GM19468 (cell line): ENCODE measurements around the gene AGBL1.

Experiments used
- ATAC-seq: cut with Tn5 transposase; IDR thresholded peaks from one replicate; pipeline ENCODE4 v1.9.1; 2021; ENCODE audit warnings: mild to moderate bottlenecking, moderate library complexity, moderate number of reproducible peaks; ENCODE audit not compliant: unreplicated experiment; ENCODE audit errors: extremely low read depth

Gene AGBL1

DNA sequence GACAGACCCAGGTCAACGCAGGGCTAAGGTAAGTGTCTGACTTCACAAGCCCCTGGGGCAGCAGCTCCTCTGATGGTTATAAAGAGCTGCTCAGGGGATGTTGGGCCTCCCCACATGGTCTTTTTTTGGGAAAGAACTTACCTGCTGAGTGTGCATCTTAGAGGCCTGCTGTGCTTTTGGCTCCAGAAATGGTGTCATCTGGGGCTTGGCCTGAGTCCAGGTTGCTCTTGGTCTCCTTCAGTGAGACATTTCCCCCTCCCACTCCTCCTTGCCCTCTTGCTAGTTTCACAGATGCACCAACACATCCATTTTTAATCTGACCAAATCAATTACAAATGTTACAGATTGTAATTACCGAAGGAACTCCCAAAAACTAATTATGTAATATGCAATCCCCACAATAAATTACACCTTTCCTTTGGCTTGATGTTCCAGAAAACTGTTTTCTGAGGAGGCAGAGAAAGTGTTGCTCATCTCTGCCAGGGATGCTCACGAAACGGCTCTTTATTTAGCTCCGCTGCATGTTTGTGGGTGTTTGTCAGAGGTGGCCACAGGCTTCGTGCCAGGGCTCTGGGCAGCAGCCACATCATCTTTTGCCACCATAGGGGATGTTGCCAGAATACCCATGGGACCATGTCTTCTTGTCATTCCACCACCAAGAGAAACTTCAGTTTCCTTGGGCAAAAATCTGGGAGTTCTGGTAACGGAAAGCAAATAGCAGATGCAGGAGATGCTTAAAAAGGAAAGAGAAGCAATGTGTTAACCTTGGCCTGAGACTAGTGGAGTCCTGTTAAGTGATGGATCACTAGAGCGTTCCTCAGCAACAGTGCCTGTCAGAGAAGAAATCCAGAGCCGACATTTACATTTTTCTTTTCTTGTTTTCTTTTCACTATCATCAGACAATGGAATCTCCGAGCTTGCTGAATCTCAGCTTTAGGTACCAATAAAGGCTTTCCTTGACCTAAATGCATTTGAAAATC lies 799.9 kb downstream of the AGBL1 start:
- ATAC-seq = no peak

DNA sequence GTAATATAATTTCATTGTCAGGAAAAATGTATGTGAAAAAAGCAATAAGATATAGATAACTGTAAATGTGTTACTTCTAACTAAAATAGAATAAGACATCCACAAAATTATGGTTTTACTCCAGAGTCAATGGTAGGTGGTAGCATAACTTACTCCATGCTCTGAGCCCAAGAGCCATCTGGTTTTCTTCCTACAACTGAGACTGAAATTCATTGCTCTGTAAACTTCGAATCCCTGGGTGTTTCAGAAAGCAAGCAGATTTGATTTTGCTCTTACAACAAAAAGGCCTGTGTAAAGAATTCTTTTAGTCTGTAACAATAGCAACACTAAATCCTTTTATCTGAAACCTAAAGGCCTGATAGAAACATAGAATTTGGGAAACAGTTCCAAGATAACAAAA lies 805.9 kb downstream of the AGBL1 start:
- no peak for ATAC-seq

DNA sequence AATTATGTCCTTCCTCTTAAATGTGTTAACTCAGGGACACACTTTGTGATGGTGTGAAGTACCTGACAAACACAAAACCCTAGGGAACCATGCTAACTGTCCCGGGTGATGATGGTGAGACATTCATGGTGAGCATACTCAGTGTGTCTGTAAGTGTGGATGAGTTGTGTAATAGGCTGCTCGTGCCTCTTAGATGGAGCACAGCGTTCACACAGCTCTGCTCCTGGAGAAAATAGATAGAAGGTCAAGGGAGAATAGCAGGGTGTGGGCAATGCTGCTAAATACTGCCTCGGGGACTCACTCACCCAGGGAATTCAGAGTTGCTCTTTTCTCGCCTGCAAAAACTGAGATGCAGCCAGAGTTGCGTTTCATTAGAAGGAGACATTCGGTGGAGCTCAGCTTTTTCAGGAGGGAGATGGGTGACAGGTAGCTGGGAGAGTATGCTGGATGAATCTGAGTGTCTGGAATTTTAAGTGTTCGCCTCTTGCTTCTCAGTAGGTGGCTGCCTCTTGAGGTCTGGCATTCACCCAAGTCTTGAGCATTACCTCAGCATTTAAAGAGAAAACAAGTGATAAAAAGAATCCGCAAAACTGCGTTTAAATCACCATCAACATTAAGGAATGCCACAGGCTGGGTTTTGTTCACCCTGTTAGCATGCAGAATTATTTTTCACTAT lies 813.2 kb downstream of the AGBL1 start:
- no peak for ATAC-seq

DNA sequence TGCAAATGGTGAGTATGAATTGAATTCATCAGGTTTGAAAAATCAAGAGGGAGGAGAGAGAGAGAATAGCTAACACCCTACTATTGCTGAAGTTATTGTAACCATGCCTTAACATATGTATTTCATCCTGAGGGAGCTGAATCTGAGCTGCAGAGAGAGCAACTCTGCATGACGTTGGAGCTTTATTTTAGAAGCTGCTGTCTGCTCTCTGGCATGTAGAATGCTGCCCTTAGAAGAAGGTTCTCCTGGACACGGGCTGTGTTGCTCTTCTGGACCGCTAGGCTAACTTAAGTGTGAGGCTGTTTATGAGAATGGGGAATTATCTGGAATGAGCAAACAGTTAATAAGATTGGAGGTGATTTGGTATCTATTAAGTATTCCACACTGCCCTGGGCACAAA lies 814.6 kb downstream of the AGBL1 start:
- no peak for ATAC-seq

DNA sequence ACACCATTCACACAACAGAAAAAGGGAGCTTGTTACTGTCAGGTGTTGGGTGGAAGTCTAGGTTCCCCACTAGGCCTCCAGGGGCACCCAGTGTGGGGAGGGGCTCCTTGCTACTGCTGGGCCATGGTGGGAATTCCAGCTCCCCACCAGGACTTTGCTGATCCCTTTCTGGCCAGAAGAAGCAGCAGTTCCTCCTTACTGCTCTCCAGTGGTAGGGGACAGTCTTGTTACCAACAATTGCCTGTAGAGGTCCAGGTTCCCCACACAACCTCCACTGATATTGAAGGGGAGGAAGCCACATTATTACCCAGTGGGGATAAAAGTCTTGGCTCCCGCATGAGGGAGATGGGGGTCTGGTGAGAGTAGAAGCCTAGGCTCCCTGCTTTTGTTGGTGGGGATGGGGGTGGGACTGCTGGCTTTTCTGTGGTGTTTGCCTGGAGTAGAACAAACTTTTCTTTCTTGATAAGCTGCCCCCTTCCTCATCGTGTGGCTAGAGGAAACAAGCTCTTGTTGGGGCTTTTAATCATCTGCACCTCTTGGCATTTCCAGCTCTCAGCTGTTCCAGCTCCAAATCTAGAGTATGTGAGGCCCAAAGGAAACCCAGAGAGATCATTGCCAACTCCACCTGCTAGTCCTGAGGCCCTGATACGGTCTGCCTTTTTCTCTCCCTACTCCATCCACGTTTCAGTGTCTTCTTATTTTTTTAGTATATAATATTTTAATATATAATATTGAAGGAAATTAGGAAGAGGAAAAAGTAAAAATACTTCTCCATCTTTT lies 824.2 kb downstream of the AGBL1 start:
- no peak for ATAC-seq

DNA sequence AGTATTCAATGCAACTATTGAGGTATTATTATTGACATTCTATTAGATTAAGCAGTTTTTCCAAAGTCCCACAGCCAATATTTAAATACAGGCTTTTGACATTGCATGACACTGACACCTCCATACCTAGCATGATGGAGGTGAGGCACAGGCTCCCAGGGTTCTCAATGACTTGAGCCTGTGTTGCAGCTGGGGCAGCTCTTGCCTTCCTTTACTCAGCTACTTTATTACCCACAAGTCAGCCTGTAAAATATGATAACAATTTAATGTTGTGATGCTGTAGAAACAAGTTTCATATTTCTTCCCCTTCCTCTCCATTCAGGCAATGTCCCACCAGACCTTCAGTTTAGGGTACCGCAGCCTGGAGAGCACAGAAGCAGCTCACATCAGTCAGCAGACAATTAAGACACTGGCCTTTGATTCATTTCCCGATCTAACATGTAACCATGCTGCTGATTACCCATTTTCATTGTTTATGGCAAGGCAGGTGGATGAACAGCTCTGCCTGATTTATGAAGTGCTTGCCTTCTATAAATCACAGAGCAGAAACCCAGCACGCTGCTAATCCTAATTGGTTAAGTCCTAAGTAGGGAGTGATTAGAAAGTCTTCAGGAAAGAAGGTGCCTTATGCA lies 826.1 kb downstream of the AGBL1 start:
- no peak for ATAC-seq

DNA sequence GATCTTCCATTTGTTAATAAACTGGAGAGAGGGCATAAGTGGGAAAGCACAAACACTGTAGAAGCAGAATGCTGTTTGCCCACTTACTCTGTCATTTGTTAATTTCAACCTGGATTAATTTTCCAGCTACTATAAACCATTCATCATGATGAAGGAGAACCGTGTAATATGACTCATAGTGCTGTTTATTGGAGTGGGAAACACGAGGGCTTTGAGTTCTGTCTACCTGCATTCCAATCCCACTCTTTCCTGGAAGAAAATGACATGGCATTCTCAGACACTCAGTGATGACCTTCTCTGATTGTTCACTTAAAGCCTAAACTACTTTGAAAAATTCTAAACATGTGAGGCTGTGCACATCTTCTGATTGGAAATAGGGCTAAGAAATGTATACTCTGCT lies 826.7 kb downstream of the AGBL1 start:
- no peak for ATAC-seq

DNA sequence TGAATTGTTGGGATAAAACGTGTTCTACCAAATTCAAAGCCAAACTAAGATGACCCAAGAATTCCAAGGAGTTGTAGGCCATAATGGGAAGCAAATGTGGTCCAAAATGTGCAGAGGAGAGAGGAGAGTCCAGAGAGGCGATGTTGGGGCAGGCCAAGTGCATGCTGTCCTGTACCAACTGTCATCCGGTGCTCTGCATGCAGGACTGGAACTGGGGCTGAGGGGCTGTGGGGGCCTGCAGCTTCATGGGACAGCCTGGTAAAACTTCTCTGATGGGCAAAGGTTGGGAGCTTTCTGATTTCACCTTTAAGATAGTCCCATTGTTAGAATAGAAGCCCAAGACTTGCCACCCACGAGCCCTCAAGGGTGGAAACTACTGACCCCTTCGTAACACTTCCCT lies 831.4 kb downstream of the AGBL1 start:
- no peak for ATAC-seq

DNA sequence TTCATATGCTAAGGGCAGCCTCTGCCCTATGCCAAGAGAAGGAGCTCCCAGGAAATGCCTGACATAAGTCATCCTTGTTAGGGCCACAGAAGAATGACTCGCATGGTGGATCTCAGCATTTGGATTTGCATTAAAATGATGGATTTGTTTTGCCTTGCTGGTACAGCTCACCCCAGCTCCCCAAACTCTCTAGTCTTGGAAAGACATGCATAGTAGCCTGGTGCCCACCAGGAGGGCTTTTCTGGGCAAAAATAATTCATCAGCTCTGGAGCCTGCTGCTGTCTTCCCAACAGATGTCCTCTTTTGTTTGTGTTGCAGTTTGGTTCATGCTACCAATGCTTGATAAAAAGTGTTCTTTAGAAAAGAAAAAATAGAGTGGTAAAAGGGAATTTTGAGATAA lies 833.0 kb downstream of the AGBL1 start:
- ATAC-seq = no peak

DNA sequence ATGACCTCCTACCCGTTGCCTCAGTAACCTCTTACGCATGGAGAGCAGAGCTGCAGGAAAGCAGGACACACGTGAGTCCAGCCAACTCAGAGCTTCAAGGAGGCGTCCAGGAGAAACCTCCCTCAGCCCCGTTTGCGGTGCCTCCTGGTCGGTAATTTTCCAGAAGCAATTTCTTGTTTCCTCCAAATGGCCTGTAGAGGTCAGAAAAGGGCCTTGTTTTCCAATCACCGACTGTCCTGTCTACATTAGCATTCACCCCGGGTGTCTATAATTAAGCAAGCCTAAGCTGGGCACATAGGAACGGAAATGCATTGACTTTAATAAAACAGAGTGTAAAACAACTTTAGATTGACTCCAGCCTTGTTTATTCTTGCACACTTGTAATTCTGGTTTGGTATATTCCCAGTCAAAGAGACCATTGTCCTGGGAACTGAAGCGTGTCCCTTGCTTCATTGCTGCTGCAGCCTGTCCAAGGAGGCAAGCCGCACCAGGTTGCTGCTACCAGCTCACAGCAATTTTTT lies 836.2 kb downstream of the AGBL1 start:
- ATAC-seq = no peak

DNA sequence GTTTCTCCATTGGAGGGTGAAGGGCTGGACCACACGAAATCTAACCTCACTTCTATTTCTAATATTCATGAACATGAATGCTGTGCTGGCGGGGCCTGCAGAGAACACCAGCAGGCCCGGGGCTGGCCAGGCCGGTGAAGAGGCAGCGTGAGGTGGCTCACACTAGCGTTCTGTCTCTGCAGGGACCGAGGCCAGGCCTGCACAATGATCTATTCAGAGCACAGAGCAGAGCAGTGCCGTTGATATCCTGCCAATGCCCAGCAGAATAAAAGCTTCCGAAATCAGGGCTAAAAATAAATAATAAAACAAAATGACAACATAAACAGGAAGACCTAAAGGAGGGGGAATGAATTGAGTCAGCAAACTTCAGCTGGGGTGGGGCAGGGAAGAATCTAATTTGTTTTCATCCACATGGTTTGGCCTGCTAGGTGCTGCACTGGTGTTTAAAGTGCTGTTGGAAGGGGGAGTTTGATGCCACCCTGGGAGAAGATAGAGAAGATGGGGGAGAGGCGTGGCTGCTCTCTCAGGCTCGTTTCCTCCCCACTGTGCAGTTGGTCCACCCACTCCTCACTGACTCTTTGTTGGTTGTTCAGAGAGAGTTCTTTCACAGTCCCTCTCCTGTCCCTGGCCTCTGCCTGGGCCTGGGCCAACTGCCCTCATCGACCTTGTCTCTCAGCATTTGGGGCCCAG lies 837.1 kb downstream of the AGBL1 start:
- no peak for ATAC-seq

DNA sequence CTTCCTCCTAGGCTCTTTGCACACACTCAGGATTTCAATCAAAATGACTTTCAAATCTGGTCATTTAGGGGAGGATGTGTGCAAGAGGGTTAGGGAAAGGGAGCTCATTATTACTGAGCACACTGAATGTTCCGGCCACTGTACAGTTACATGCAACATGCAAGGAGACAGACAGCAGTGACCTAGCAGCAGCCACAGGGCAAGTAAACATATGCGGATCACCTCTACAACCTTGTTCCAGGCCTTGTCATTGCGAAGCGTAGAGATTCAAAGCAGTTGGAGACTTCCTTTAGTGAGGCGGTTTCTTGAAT lies 837.6 kb downstream of the AGBL1 start:
- no peak for ATAC-seq

DNA sequence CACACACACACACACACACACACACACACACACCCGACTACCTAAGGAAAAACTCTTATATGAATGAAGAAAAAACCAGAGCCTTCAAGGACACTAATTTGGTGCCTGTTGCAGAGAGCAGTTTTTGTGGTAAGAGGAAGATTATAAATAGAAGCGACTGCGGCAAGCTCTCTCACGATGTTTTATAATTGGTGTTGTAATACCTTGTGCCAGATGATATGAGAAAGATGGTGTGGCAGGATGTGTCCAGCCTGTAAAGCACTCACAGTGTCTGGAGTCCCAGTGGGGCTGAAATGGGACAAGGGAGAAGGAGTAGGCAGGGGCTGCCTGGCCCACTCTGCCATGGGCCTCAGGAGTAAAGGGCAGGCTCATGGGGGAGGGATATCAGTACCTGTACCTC lies 839.9 kb downstream of the AGBL1 start:
- ATAC-seq = no peak

DNA sequence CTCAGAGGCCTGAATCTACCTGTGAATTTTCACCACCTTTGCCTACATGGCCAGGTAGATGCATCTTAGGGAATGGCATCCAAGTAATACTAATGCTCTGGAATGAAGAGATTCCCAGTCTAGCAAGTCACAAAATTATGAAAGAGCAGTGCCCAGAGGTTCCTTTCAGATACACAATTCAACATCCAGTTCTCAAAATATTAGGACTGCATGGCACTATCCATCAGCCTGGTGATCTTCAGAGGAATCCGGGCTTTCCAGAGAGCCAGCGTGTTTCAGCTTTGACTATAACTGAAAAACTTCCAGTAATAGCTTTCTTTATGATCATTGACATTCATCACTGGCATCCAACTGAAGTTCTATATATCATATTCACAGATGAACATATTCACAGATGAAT lies 849.8 kb downstream of the AGBL1 start:
- ATAC-seq = no peak

DNA sequence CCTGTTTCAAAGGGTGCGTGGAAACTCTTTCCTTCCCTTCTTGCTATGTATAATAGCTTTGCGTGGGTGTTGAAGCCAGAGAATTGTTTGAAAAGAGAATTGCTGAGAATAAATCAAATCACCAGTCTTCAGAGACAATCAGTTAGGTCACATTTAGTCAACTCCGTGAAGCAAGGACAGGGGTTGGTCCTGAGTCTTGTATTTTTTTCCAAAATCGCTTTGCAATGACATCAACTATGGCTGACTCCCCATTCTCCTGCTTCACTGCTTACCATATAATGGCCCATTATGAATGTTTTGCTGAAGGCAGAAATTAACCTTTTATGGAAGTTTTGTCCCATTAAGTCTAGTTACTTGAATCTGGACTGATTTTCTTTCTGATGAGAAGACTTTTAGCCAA lies 852.8 kb downstream of the AGBL1 start:
- no peak for ATAC-seq

DNA sequence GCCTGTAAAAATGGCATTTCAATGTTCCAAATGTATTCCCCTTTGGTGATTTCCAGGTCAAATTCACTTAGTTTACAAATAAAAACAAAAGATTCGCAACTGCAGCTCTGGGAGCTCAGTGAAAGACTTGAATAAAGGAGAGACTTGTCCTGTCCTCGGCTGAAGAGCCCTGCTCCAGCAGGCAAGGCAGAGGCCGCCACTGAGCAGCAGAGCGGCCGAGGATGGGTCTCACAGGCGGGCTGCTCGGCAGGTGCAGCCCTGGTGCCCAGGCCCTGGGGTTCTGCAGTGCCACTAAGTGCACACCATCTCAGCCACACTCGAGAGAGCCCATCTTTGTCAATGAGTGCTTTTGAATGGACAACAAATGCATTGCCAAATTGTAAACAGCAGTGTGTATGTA lies 856.2 kb downstream of the AGBL1 start:
- no peak for ATAC-seq

DNA sequence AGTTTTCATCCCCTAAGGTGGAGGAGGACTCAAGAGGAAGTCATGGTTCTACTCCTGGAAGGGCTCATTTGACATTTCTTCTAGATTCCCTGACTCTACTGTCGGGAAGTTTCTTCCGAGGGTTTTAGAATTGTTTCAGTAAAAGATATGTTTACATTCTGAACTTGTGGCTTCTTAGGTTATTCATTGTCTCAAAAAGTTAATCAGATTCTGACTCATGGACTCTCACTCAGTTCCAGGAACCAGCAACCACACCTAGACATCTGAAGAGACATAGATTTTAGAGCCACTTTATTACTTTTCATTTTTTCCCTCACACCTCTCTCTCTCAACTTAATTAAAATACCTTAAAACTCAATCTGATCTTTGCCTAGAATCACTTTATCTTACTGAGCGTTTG lies 862.6 kb downstream of the AGBL1 start:
- ATAC-seq = no peak

DNA sequence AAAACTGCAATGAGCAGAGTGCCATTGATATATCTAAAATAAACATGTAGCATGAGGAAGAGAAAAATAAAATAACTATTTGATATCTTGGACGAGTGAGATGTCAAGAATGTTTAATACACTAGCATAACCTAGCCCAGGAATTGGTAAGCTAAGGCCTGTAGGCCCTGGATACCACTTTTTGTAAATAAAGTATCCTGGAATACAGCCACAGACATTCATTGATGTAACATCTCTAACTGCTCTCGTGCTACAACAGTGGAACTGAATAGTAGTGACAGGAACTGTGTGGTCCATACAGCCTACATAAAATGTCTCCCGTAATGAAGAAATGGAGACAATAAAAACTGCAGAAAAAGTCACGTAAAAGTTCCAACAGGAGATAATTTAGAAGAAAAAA lies 869.0 kb downstream of the AGBL1 start:
- no peak for ATAC-seq

DNA sequence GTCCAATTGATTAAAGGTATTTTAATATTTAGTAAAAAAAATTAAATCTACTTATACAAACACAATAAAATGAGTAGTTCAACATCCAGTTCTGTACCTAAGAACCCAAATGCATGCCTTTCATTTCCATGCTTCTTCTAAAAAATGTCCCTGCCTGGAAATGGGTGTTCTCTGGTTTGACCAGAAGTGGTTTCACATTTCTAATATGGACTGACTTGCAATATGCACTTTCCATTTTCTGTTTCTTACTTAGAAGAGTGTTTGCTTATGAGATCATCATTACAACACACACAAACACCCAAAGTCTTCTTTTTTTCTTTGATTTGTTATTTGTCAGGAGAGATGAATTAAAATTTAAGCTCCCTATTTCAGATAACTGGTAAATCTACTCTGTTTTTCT lies 879.6 kb downstream of the AGBL1 start:
- ATAC-seq = no peak

DNA sequence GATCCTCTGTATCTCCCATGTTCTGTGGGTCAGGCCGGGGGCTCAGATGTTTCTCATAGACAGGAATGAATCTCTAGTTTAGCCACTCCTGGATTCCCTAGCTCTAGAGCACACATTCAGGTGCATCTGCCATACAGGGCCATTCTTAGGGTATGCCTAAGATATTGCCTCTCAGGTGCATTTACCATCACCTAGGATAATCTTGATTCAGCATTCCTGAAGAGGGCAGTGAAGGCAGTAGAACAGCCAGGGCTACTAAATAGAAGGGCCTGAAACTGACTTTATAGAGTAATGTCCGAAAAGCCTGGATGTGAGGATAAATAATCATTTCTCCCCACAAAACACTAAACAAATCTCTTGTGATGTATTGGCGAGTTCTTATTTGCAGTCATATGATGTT lies 882.0 kb downstream of the AGBL1 start:
- ATAC-seq = no peak
